HepG2 (cell line): ENCODE measurements around the gene CELSR3. TPM values are rescaled to one million over a fixed set of nuclear protein-coding genes. Genes with fewer than 3 reads are reported as not detected.

Experiments
- KLF11 ChIP-seq: IDR thresholded peaks from 2 replicates; pipeline ENCODE4 v1.6.1; 2016; ENCODE audit warnings: missing compliant biosample characterization
- LCORL ChIP-seq, 2 experiments: fragments of 450-650 bp in 1 of 2; sonication (generic) in 1 of 2; formaldehyde crosslinking in 1 of 2; IDR thresholded peaks; 2 replicates each; pipeline versions ENCODE4 v1.5.0 to v1.6.1; 2017 to 2020; ENCODE audit warnings: antibody characterized with exemption in 1 of 2, missing genetic modification reagents in 1 of 2
- MAFG ChIP-seq: sonication (generic); formaldehyde crosslinking; IDR thresholded peaks from 2 replicates; pipeline ENCODE4 v1.5.1; 2020; ENCODE audit warnings: mild to moderate bottlenecking, missing genetic modification reagents
- SATB2 ChIP-seq: sonication (generic); formaldehyde crosslinking; IDR thresholded peaks from 2 replicates; pipeline ENCODE4 v1.5.0; 2020; ENCODE audit warnings: missing genetic modification reagents
- ZNF101 ChIP-seq: sonication (generic); formaldehyde crosslinking; IDR thresholded peaks from 2 replicates; pipeline ENCODE4 v1.4.0; 2020; ENCODE audit warnings: mild to moderate bottlenecking, low read depth, missing genetic modification reagents, borderline replicate concordance
- ZNF253 ChIP-seq: sonication (generic); formaldehyde crosslinking; IDR thresholded peaks from 2 replicates; pipeline ENCODE4 v1.8.0; 2022; ENCODE audit warnings: mild to moderate bottlenecking, missing genetic modification reagents, borderline replicate concordance
- ZNF615 ChIP-seq: sonication (generic); formaldehyde crosslinking; IDR thresholded peaks from 2 replicates; pipeline ENCODE4 v1.5.0; 2020; ENCODE audit warnings: mild to moderate bottlenecking, missing genetic modification reagents, borderline replicate concordance
- polyA plus RNA-seq, 8 experiments: library from polyadenylated mRNA; depleted of rRNA in 3 of 8; stranded (reverse) in 7 of 8; unstranded in 1 of 8; fragments of >200 nt; fragmentation: Illumina TruSeq in 4 of 8; extraction: Trizol in 4 of 8; gene quantifications; 2 replicates each; pipeline versions ENCODE4 v1.2.1 to v1.2.3, GENCODE V29; 2011 to 2016; ENCODE audit warnings: low read depth in 4 of 8, missing spikeins in 1 of 8, mixed read lengths in 1 of 8; ENCODE audit not compliant: insufficient read depth in 1 of 8
- total RNA-seq, 5 experiments: library from RNA; depleted of rRNA; stranded (reverse); fragments of >200 nt; fragmentation: Illumina TruSeq; extraction: Trizol; gene quantifications; 2 replicates each; pipeline ENCODE4 v1.2.3, GENCODE V29; 2016; ENCODE audit warnings: low read depth in 1 of 5
- TF ChIP-seq, protein P1 (sequence below): sonication (generic); formaldehyde crosslinking; IDR thresholded peaks from 2 replicates; pipeline ENCODE4 v1.4.0; 2020; ENCODE audit warnings: missing genetic modification reagents
- TF ChIP-seq, protein P2 (sequence below): IDR thresholded peaks from 2 replicates; pipeline ENCODE4 v1.6.1; 2016; ENCODE audit warnings: low read depth, control low read depth
- TF ChIP-seq, protein P3 (sequence below): IDR thresholded peaks from 2 replicates; pipeline ENCODE4 v1.6.1; 2016; ENCODE audit warnings: low read depth, missing genetic modification reagents, missing compliant biosample characterization
- TF ChIP-seq, protein P4 (sequence below): sonication (generic); formaldehyde crosslinking; IDR thresholded peaks from 2 replicates; pipeline ENCODE4 v1.4.0; 2020; ENCODE audit warnings: low read depth, mild to moderate bottlenecking, missing genetic modification reagents
- TF ChIP-seq, protein P5 (sequence below): sonication (generic); formaldehyde crosslinking; IDR thresholded peaks from 2 replicates; pipeline ENCODE4 v1.4.0; 2020; ENCODE audit warnings: mild to moderate bottlenecking, missing genetic modification reagents, borderline replicate concordance
- TF ChIP-seq, protein P6 (sequence below): sonication (generic); formaldehyde crosslinking; IDR thresholded peaks from 2 replicates; pipeline ENCODE4 v1.4.0; 2020; ENCODE audit warnings: missing genetic modification reagents

The CELSR3 gene
- total and polyA plus RNA-seq, 2 of the 13 experiments (the other 11 are each of a cell fraction or from before 2014, with no cell fraction given): 5.4 to 6.7 TPM

DNA sequence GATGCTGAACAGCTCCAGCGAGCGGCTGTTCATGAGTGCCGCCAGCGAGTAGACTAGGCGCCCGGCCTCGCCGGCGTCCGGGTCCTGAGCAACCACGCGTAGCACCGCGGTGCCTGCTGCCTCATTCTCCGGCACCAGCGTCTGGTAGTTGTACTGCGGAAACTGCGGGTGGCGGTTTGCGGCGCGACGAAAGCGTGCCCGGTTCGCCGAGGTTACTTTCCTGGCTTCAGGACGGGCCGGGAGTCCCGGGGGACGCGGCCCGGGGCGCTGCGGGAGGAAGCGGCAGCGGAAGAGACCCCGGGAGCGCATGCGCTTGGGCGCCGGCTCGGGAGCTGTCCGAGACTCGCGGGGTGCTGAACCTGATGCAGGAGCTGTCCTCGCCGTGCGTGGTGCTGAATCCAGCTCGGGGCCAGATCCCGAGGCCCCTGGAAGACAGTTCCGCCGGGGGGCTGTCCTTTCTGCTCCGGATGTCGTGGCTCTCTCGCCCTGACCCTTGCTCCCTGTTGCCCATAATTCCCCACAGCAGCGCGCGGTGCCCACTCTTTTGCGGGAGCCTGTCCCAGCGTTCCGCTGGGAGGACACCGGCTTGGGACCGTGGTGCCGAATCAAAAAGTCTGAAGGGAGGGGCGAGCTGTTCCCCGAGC lies 1.1 kb downstream of the CELSR3 start (continued):
- TF ChIP-seq, protein P1, sequence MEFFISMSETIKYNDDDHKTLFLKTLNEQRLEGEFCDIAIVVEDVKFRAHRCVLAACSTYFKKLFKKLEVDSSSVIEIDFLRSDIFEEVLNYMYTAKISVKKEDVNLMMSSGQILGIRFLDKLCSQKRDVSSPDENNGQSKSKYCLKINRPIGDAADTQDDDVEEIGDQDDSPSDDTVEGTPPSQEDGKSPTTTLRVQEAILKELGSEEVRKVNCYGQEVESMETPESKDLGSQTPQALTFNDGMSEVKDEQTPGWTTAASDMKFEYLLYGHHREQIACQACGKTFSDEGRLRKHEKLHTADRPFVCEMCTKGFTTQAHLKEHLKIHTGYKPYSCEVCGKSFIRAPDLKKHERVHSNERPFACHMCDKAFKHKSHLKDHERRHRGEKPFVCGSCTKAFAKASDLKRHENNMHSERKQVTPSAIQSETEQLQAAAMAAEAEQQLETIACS (CRISPR knock-in tag): peak; percentile 85
- TF ChIP-seq, protein P2, sequence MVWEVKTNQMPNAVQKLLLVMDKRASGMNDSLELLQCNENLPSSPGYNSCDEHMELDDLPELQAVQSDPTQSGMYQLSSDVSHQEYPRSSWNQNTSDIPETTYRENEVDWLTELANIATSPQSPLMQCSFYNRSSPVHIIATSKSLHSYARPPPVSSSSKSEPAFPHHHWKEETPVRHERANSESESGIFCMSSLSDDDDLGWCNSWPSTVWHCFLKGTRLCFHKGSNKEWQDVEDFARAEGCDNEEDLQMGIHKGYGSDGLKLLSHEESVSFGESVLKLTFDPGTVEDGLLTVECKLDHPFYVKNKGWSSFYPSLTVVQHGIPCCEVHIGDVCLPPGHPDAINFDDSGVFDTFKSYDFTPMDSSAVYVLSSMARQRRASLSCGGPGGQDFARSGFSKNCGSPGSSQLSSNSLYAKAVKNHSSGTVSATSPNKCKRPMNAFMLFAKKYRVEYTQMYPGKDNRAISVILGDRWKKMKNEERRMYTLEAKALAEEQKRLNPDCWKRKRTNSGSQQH (CRISPR knock-in tag): peak; percentile 100
- TF ChIP-seq, protein P3, sequence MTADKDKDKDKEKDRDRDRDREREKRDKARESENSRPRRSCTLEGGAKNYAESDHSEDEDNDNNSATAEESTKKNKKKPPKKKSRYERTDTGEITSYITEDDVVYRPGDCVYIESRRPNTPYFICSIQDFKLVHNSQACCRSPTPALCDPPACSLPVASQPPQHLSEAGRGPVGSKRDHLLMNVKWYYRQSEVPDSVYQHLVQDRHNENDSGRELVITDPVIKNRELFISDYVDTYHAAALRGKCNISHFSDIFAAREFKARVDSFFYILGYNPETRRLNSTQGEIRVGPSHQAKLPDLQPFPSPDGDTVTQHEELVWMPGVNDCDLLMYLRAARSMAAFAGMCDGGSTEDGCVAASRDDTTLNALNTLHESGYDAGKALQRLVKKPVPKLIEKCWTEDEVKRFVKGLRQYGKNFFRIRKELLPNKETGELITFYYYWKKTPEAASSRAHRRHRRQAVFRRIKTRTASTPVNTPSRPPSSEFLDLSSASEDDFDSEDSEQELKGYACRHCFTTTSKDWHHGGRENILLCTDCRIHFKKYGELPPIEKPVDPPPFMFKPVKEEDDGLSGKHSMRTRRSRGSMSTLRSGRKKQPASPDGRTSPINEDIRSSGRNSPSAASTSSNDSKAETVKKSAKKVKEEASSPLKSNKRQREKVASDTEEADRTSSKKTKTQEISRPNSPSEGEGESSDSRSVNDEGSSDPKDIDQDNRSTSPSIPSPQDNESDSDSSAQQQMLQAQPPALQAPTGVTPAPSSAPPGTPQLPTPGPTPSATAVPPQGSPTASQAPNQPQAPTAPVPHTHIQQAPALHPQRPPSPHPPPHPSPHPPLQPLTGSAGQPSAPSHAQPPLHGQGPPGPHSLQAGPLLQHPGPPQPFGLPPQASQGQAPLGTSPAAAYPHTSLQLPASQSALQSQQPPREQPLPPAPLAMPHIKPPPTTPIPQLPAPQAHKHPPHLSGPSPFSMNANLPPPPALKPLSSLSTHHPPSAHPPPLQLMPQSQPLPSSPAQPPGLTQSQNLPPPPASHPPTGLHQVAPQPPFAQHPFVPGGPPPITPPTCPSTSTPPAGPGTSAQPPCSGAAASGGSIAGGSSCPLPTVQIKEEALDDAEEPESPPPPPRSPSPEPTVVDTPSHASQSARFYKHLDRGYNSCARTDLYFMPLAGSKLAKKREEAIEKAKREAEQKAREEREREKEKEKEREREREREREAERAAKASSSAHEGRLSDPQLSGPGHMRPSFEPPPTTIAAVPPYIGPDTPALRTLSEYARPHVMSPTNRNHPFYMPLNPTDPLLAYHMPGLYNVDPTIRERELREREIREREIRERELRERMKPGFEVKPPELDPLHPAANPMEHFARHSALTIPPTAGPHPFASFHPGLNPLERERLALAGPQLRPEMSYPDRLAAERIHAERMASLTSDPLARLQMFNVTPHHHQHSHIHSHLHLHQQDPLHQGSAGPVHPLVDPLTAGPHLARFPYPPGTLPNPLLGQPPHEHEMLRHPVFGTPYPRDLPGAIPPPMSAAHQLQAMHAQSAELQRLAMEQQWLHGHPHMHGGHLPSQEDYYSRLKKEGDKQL (CRISPR knock-in tag): peak; percentile 97
- TF ChIP-seq, protein P4, sequence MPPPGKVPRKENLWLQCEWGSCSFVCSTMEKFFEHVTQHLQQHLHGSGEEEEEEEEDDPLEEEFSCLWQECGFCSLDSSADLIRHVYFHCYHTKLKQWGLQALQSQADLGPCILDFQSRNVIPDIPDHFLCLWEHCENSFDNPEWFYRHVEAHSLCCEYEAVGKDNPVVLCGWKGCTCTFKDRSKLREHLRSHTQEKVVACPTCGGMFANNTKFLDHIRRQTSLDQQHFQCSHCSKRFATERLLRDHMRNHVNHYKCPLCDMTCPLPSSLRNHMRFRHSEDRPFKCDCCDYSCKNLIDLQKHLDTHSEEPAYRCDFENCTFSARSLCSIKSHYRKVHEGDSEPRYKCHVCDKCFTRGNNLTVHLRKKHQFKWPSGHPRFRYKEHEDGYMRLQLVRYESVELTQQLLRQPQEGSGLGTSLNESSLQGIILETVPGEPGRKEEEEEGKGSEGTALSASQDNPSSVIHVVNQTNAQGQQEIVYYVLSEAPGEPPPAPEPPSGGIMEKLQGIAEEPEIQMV (CRISPR knock-in tag): peak; percentile 98
- TF ChIP-seq MAFG (CRISPR knock-in tag) (peak; percentile 91), KLF11 (CRISPR knock-in tag) (peak; percentile 100), SATB2 (CRISPR knock-in tag) (peak; percentile 100), LCORL (IDR thresholded peaks at IDR 0.05) (no peak), LCORL (CRISPR knock-in tag; IDR thresholded peaks at IDR 0.05) (peak; percentile 97), ZNF615 (CRISPR knock-in tag) (peak; percentile 100), ZNF253 (CRISPR knock-in tag) (peak; percentile 100), ZNF101 (CRISPR knock-in tag) (peak; percentile 99)
- TF ChIP-seq, protein P5, sequence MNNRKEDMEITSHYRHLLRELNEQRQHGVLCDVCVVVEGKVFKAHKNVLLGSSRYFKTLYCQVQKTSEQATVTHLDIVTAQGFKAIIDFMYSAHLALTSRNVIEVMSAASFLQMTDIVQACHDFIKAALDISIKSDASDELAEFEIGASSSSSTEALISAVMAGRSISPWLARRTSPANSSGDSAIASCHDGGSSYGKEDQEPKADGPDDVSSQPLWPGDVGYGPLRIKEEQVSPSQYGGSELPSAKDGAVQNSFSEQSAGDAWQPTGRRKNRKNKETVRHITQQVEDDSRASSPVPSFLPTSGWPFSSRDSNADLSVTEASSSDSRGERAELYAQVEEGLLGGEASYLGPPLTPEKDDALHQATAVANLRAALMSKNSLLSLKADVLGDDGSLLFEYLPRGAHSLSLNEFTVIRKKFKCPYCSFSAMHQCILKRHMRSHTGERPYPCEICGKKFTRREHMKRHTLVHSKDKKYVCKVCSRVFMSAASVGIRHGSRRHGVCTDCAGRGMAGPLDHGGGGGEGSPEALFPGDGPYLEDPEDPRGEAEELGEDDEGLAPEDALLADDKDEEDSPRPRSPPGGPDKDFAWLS (CRISPR knock-in tag): peak; percentile 94; the same call in 1 of the 2 replicates
- TF ChIP-seq, protein P6, sequence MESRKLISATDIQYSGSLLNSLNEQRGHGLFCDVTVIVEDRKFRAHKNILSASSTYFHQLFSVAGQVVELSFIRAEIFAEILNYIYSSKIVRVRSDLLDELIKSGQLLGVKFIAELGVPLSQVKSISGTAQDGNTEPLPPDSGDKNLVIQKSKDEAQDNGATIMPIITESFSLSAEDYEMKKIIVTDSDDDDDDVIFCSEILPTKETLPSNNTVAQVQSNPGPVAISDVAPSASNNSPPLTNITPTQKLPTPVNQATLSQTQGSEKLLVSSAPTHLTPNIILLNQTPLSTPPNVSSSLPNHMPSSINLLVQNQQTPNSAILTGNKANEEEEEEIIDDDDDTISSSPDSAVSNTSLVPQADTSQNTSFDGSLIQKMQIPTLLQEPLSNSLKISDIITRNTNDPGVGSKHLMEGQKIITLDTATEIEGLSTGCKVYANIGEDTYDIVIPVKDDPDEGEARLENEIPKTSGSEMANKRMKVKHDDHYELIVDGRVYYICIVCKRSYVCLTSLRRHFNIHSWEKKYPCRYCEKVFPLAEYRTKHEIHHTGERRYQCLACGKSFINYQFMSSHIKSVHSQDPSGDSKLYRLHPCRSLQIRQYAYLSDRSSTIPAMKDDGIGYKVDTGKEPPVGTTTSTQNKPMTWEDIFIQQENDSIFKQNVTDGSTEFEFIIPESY (CRISPR knock-in tag): peak; percentile 95
